Endometrial microvascular endothelial cells (primary cell): ENCODE results near the gene N4BP2. TPM values are rescaled to one million over a fixed set of nuclear protein-coding genes. Genes with fewer than 3 reads are reported as not detected.
"Not testable (repeated sequence)": the region's sequence is repeated elsewhere in the genome, so short reads cannot be mapped to it uniquely, and the experiment has no call there.

ENCODE experiments used
- in situ Hi-C: cut with HindIII; loops from 2 replicates; pipeline ENCODE4 v1.10.0; 2017; ENCODE audit warnings: low sequenced_read_pairs, low pct_unique_long_range_greater_than_20kb; ENCODE audit errors: inconsistent ontology term
- total RNA-seq: library from RNA; depleted of rRNA; stranded (reverse); fragments of >200 nt; gene quantifications from one replicate; pipeline ENCODE4 v1.2.3, GENCODE V29; 2015; ENCODE audit errors: inconsistent ontology term

The N4BP2 gene
- total RNA-seq, 1 donor from 2014 or later = 7.5 TPM

DNA sequence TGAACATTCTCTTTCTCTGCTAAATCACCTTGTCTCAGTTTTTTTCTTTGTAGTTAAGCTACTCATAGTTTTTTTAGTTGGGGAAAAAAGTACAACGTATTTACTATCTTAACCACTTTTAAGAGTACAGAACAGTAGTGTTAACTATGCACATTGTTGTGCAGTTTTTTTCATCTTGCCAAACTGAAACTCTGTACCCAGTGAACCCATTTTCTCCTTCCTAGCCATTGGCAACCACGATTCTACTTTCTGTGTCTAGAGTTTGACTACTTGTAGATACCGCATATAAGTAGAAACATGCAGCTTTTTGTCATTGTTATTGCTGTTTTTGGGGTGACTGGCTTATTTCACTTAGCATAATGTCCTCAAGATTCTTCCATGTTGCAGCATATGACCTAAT, 10.0 kb downstream of the N4BP2 start:
- in situ Hi-C loops = no loop called here

DNA sequence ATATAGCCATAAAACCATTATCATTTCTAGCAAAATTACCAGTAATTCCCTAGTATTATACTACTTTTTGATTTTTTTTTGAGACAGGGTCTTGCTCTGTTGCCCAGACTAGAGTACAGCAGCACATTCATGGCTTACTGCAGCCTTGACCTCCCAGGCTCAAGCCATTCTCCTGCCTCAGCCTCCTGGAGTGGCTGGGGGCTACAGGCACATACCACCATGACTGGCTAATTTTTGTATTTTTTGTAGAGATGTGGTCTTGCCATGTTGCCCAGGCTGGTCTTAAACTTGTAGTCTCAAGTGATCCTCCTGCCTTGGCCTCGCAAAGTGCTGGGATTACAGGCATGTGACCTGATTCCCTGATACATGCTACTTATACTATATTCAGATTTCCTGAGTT, 13.7 kb downstream of the N4BP2 start:
- in situ Hi-C loops = no loop called here

DNA sequence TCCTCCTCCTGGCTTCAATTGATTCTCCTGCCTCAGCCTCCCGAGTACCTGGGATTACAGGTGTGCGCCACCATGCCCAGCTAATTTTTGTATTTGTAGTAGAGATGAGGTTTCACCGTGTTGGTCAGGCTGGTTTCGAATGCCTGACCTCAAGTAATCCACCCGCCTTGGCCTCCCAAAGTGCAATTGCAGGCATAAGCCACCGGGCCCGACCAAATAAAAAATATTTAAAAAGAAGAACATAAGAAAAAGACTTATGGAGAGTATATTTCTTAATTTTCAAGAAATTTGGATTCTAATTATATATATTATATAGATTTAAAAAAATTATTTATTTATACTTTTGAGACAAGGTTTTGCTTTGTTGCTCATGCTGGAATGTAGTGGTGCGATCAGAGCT, 29.8 kb downstream of the N4BP2 start:
- in situ Hi-C loops = no loop called here

- in situ Hi-C loops = no loop called here
Observed at GRCh38 chr4:40087799-40088366, 31.2 kb downstream of the N4BP2 start.

DNA sequence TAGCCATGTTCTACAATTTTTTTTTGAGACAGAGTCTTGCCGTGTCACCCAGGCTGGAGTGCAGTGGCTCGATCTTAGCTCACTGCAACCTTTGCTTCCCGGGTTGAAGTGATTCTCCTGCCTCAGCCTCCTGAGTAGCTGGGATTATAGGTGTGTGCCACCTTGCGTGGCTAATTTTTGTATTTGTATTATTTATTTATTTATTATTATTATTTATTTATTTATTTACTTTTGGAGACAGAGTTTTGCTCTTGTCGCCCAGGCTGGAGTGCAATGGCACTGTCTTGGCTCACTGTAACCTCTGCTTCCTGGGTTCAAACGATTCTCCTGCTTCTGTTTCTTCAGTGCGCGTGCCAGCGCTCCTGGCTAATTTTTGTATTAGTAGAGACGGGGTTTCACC, 36.8 kb downstream of the N4BP2 start:
- in situ Hi-C loops = not testable (repeated sequence)

- in situ Hi-C loops = no loop called here
Observed at GRCh38 chr4:40099010-40099409, 42.4 kb downstream of the N4BP2 start.

- in situ Hi-C loops = not testable (repeated sequence)
Observed at GRCh38 chr4:40107150-40107549, 50.5 kb downstream of the N4BP2 start.

DNA sequence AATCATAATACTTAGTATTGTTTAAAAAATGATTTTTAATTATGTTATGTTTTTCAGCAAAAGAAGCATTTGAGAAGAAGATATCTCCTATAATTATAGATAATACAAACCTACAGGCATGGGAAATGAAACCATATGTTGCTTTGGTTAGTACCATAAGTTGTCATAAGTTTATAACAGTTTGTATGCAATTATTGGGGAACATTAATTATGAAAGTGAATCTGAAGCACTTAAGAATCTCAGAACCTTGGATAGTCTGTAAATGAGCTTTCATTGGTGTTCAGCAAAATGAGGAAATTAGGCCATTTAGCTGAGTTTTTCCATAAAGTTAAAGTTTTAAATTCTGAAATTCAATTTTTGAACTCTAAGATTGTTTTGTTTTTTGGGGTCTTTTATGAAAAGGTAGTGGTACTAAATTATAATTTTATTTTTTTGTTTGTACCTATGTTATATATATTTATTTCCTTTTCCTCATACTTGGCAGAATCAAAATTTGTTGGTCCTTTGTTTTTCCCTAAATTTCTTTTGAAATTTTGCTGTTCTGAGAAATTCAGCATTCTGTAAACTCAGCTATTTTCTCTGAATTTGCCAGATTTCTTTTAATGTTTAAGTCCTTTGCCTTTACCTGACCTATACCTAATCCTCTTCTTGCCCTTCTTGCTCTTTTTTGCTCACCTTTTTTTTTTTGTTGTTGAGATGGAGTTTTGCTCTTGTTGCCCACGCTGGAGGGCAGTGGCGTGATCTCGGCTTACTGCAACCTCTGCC, 55.6 kb downstream of the N4BP2 start:
- in situ Hi-C loops = no loop called here

GRCh38 chr4:40114206-40114605, 57.6 kb downstream of the N4BP2 start:
- in situ Hi-C loops = no loop called here

- in situ Hi-C loops = no loop called here
Observed at GRCh38 chr4:40118861-40119260, 62.2 kb downstream of the N4BP2 start.

DNA sequence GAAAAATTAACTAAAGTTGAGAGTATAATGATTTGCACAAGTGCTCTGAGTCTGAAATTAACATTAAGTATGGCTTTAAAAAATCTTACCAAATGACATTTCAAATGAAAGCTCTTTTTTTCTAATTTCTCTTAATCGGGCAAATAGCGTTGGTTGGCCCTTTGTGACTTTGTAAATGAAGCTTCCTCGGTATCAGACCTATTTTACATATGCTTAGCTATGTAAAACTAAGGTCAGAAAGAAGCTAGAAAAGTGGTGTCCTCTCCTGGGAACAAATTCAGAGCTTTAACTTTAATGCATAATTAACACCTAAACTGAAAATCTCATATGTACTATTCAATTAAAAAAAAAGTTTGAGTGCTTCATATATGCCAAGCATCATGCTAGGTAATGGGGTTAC, 62.7 kb downstream of the N4BP2 start:
- in situ Hi-C loops = no loop called here

GRCh38 chr4:40121515-40121914, 64.9 kb downstream of the N4BP2 start:
- in situ Hi-C loops = no loop called here

DNA sequence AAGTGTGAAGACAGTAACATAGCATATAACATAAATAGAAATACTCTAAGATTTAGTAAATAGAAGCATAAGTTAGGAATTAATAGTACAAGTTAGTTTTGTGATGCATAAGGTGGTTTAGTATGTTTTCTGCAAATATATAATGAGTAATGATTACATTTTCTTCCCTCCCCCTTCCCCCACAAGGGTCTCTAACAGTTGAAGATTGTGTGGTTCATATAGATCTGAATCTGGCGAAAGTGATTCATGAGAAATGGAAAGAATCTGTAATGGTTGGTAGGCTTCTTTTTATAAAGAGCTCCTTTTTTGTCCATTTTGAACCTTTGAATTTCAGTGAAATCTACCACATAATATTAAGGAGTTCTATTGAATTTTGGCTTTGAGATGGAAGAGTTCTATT, 66.3 kb downstream of the N4BP2 start:
- in situ Hi-C loops = no loop called here

- in situ Hi-C loops = no loop called here
Observed at GRCh38 chr4:40124690-40125089, 68.0 kb downstream of the N4BP2 start.

GRCh38 chr4:40130401-40131036, 73.9 kb downstream of the N4BP2 start:
- in situ Hi-C loops = no loop called here

GRCh38 chr4:40132816-40133215, 76.2 kb downstream of the N4BP2 start:
- in situ Hi-C loops = no loop called here

- in situ Hi-C loops = no loop called here
Observed at GRCh38 chr4:40134206-40134917, 77.7 kb downstream of the N4BP2 start.

DNA sequence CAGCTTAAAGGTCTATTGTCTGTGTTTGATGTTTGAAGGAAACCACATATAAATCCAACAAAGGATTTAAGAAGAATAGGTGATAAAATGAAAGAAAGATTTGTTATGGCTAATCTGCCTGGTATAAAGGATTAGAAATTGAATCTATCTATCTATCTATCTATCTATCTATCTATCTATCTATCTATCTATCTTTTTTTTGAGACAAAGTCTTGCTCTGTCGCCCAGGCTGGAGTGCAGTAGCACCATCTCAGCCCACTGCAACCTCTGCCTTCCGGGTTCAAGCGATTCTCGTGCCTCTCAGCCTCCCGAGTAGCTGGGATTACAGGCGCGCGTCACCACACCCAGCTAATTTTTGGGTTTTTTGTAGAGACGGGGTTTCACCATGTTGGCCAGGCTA, 79.6 kb downstream of the N4BP2 start:
- in situ Hi-C loops = not testable (repeated sequence)

DNA sequence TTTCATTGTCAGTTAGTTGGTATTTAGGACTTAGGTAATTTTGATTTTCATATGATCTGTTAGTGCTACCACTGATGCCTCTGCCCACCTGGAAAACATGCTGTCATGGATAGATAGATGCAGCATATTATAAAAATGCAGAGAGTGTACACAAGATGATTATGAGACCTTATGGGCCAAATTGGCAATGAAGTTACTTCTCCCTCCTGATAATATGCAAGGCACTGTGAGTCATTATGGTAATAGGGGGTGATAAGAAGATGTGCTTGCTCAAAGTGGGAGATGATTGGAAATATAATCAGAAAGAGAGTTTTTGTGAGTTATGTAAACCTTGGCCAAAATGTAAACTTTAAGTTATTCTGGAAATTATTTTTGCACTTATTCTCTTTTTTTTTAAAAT, 83.5 kb downstream of the N4BP2 start:
- in situ Hi-C loops = no loop called here

GRCh38 chr4:40140597-40140996, 83.9 kb downstream of the N4BP2 start:
- in situ Hi-C loops = not testable (repeated sequence)
